ENCODE results near the gene EYA2.
A peak's percentile ranks its signal among the peaks of the same experiment; 100 is the strongest.
"Not testable (repeated sequence)": the region's sequence is repeated elsewhere in the genome, so short reads cannot be mapped to it uniquely, and the experiment has no call there.

Gene EYA2

DNA sequence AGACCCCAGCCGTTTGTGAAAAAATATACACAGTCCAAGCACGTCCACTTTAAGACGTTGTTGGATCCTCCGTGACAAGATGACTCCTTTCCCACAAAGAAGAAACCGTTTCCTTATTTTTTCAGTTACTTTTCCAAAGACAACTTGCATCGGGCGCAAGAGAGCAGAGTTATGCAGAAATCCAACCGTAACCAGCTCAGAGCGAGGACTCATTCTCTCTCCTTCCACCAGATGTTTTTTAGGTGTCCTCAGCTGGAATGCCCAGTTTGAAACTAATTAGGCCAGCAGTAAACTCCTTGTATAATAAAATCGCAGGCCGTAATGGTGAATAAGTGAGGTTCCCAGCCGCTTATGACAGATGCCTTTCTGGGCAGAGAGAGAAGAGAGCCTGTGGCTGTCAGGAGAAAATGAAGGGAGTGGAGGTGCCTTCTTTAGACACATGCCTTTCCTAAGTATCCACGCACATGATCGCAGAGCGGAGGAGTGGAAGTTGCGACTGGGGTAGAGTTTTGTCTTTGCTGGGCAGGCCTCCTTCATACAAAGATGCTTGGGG is 2.8 kb downstream of the EYA2 start:
- DNase-seq = no peak

GRCh38 chr20:46898423-46898822 is 3.8 kb downstream of the EYA2 start:
- no peak for DNase-seq

DNA sequence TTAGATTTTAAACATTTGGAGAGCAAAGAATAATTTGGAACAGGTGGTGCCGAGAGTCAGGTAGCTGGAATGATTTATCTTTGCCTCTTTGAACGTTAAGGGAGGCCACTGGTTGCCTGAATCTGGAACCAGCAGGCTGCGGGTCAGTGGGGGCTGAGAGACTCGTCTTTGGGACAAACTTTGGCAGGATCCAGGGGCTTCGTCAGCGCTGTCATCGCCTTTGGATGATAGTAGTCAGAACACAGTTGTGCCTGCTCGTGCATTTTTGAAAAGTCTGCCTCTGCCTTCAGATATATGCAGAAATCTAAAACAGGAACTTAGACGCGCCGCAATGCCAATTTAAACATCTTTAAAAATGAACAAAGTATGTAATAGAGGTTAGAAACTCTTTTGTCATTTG is 5.0 kb downstream of the EYA2 start:
- DNase-seq = peak; percentile 36

GRCh38 chr20:46900086-46900485 is 5.4 kb downstream of the EYA2 start:
- peak; percentile 78 for DNase-seq

- DNase-seq = no peak
Observed at GRCh38 chr20:46900826-46901225, 6.2 kb downstream of the EYA2 start.

- no peak for DNase-seq
Observed at GRCh38 chr20:46901638-46902037, 7.0 kb downstream of the EYA2 start.

GRCh38 chr20:46903256-46903655 is 8.6 kb downstream of the EYA2 start:
- no peak for DNase-seq

DNA sequence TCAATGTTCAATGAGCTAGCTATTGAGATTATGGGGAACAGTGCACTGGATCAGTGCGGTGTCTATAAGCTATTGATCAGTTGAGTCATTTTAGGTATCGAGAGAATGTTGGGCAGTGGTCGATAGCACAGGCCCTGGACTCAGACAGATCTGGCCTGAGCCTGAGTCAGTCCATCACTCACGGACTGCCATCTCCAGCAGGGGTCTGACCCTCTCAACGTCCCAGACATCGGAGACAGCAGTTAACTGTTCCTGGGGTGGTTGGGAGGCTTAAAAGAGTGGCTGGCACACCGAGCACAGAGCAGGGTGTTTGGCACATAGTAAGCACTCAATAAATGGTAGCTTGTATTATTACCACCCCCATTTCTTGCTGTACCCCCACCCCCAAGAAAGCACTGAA is 9.3 kb downstream of the EYA2 start:
- no peak for DNase-seq

DNA sequence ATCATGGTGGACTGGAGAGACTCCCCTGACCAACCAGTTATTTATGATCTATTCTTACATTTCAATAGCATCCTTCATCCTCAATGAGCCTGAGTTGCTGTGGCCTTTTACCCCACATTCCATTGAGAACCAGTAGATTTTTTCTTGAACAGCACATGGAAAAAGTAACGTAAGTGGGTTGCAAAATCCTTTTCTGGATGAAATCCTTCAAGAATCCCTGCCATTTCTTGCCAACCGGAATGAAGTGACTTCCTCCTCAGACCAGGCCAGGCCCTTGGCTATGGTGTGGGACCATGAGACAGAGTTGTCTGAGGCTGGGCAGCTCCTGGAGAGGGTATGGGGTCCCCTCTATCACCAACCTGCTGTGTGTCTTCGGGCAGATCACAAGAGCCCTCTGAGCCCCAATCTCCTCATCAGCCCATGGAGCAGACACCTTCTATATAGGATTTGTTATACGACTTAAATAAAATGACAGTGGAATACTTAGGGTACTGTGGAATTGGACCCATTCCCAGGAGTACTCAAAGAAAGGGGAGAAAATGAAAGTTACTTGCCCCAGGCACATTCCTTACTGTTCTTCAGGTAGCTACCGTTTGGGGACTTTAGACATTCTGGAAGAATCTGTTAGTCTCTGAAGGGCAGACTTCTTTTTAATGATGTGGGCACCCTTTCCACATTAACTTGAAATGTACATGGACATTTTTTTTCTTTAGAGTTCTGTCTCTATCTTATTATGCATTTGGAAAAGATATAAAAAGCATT is 10.9 kb downstream of the EYA2 start:
- DNase-seq = no peak

GRCh38 chr20:46913329-46914044 is 18.8 kb downstream of the EYA2 start:
- no peak for DNase-seq

GRCh38 chr20:46914789-46915379 is 20.2 kb downstream of the EYA2 start:
- DNase-seq = no peak

- DNase-seq = no peak
Observed at GRCh38 chr20:46915575-46916257, 21.1 kb downstream of the EYA2 start.

GRCh38 chr20:46916258-46916603 is 21.6 kb downstream of the EYA2 start:
- no peak for DNase-seq

GRCh38 chr20:46917155-46917554 is 22.5 kb downstream of the EYA2 start:
- no peak for DNase-seq

- no peak for DNase-seq
Observed at GRCh38 chr20:46920114-46920513, 25.5 kb downstream of the EYA2 start.

DNA sequence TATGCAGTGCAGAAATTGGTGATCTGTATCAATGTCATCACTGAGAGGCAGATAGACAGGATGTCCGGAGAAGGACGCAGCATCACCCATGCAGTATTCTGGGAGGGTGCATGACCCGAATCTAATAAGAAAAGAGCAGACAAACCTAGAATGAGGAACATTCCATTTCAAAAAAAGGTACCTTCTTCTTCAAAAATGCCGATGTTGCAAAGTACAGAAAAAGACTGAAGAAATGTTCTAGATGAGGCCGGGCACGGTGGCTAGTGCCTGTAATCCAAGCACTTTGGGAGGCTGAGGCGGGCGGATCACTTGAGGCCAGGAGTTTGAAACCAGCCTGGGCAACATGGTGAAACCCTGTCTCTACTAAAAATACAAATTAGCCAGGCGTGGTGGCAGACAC is 28.2 kb downstream of the EYA2 start:
- not testable (repeated sequence) for DNase-seq

GRCh38 chr20:46923550-46923949 is 28.9 kb downstream of the EYA2 start:
- no peak for DNase-seq

DNA sequence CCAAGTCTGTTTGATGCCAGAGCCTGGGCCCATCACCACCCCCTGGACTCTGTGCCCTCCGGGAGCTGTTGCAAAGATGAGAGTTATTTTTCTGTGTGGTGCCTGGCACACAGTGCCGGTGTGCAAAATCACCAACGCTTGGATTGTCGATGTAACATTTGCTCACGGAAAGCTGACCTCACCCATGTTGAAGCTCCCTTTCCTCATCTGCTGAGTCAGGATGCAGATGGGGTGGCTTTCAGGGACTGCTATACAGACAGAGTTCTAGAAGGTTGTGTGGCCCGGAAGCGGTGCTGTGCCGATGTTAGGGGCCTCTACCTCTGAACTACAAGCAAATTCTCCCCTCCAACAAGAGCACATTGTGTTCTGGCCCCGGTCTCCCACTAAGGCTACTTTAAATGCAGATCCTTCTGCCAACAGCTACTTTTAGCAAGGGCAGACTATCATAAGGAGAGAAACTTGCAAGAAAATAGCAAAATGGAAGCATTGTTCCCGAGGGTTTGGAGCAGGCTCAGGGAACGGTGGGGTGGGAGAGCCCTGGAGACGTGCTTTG is 34.0 kb downstream of the EYA2 start:
- DNase-seq = no peak

- no peak for DNase-seq
Observed at GRCh38 chr20:46929902-46930301, 35.3 kb downstream of the EYA2 start.

- DNase-seq = no peak
Observed at GRCh38 chr20:46930640-46931339, 36.1 kb downstream of the EYA2 start.

GRCh38 chr20:46931699-46932098 is 37.1 kb downstream of the EYA2 start:
- DNase-seq = no peak

DNA sequence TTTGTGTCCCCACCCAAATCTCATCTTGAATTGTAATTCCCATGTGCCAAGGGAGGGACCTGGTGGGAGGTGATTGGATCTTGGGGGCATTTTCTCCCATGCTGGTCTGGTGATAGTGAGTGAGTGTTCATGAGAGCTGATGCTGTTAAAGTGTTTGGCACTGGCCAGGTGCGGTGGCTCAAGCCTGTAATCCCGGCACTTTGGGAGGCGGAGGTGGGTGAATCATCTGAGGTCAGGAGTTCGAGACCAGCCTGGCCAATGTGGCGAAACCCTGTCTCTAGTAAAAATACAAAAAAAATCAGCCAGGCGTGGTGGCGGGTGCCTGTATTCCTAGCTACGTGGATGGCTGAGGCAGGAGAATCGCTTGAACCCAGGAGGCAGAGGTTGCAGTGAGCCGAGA is 37.8 kb downstream of the EYA2 start:
- peak; percentile 5 for DNase-seq

All from MV-4-11 (cell line).